Mesodermal cell (in vitro differentiated cells): ENCODE results near the gene USP47.

Experiments
- H3K27ac ChIP-seq: 2 replicates; pipeline ENCODE4 v1.7.0; 2013; ENCODE audit warnings: mild to moderate bottlenecking, low read depth, low read length, moderate library complexity; ENCODE audit not compliant: severe bottlenecking
- H3K36me3 ChIP-seq: 2 replicates; pipeline ENCODE4 v1.7.1; 2013; ENCODE audit warnings: mild to moderate bottlenecking, low read length, moderate library complexity; ENCODE audit not compliant: control insufficient read depth, insufficient read depth
- H3K4me1 ChIP-seq: one replicate; pipeline ENCODE4 v1.7.1; 2013; ENCODE audit warnings: mild to moderate bottlenecking, low read length; ENCODE audit not compliant: insufficient read depth, control insufficient read depth, poor library complexity, severe bottlenecking
- H3K4me3 ChIP-seq: 2 replicates; pipeline ENCODE4 v1.7.0; 2013; ENCODE audit warnings: low read length, control low read depth, mild to moderate bottlenecking; ENCODE audit not compliant: insufficient read depth, poor library complexity, severe bottlenecking; ENCODE audit errors: extremely low read depth
- H3K9me3 ChIP-seq: 2 replicates; pipeline ENCODE4 v1.7.1; 2013; ENCODE audit warnings: mild to moderate bottlenecking, low read length, moderate library complexity; ENCODE audit not compliant: control insufficient read depth
- WGBS, 2 experiments: methylation state at CpG; one replicate each; pipeline ENCODE4 v1.1.5; 2013; ENCODE audit warnings: missing lambda C conversion rate in 2 of 2; ENCODE audit not compliant: insufficient coverage in 2 of 2; 5-methylcytosine and 5-hydroxymethylcytosine counted together

USP47 gene

DNA sequence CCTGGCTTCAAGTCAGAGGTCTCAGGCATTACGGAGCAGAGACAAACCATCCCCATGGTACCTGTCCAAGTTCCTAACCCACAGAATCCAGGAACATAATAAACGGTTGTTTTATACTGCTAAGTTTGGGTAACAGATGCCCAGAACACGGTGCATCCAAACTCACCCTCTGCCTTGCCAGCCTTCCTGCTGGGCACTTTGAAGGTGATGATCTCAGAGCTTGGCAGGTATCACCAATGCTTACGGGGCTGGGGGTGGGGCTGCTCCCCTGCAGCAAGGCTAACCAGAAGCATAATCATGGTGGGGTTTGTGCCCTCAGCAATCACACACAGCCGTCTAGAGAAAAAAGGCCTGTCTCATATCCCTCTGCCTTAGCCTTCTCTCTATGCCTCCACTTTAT, 139.6 kb downstream of the USP47 start:
- Histone ChIP-seq H3K4me3 (no peak overlapping the region), H3K4me1 (peaks cover 54% of the 10 kb centered on the region), H3K27ac (no peak overlapping the region), H3K36me3 (peaks cover 65% of the 10 kb centered on the region), H3K9me3 (peaks cover 10% of the 10 kb centered on the region)
- WGBS, 2 experiments = 78 to 100% methylated on average over 4 to 5 of the region's 5 CpGs

DNA sequence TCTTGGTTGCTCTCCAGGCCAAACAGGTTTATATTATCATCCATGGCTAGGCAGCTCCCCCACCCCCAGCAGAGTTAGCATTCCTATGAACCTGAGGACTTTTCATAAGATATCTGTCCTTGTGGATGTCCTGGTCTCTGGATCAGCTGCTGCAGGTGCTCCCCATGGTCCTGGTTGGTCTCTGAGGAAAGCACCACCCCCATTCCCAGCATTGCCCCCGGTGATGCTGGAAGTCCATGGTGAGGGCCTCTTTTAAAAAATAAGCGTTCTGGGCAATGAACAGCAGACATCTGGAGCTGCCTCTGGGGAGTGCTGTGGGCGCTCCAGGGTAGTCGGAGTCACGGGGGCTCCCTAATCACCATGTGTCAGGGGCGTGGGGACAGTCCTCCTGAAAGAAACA, 140.1 kb downstream of the USP47 start:
- Histone ChIP-seq H3K36me3 (peaks cover 66% of the 10 kb centered on the region), H3K9me3 (peaks cover 10% of the 10 kb centered on the region), H3K27ac (no peak overlapping the region), H3K4me3 (no peak overlapping the region), H3K4me1 (peaks cover 50% of the 10 kb centered on the region)
- WGBS, 2 experiments = 100% methylated on average over 2 to 6 of the region's 6 CpGs

DNA sequence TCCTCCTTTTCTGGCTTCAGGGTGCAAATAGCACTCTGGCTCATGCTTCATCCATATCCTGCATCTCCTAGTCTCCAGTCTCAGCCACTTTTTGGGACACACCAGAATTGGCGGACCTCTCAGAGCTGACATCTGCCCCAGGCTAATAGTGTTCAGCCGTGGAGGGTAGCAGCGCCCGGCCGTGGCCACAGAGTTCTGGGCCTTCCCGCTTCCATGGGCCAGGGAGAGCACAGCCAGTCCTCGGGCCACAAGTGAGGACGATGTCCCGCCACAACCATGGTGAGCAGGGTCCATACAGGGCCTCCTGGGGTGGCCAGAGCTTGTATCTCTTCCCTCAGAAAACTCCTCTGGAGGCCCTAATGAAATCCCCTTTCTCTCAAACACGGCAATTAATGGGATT, 140.7 kb downstream of the USP47 start:
- H3K27ac ChIP-seq = no peak overlapping the region
- peaks cover 50% of the 10 kb centered on the region for H3K4me1 ChIP-seq
- H3K36me3 ChIP-seq = peaks cover 72% of the 10 kb centered on the region
- 96 to 100% methylated on average over 10 of the region's 10 CpGs for WGBS, 2 experiments
- H3K4me3 ChIP-seq = no peak overlapping the region
- H3K9me3 ChIP-seq = peaks cover 10% of the 10 kb centered on the region

DNA sequence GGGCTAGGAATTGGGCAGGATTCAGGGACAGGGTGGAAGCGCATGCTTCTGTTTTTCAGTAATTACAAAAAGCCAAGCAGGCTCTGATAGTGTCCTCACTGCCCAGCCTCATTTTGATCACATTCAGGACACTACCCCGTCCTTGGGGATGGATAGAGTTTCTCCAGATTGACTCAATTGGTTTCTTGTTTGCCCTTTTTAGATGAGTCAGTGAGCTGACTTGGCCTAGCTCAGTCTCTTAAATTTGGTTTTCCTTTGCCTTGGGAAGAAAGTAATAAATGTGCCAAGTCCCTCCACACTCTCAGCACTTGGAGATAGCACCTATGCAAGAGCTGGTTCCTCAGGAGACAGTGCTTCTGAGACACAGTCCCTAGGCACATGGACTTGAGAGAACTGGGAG, 141.2 kb downstream of the USP47 start:
- H3K4me3 ChIP-seq = no peak overlapping the region
- H3K36me3 ChIP-seq = peaks cover 75% of the 10 kb centered on the region
- peaks cover 10% of the 10 kb centered on the region for H3K9me3 ChIP-seq
- WGBS, 2 experiments = 100% methylated on average over 1 of the region's 2 CpGs; no CpG with 5 or more reads in 1 of the 2 experiments
- H3K4me1 ChIP-seq = peaks cover 47% of the 10 kb centered on the region
- H3K27ac ChIP-seq = no peak overlapping the region

DNA sequence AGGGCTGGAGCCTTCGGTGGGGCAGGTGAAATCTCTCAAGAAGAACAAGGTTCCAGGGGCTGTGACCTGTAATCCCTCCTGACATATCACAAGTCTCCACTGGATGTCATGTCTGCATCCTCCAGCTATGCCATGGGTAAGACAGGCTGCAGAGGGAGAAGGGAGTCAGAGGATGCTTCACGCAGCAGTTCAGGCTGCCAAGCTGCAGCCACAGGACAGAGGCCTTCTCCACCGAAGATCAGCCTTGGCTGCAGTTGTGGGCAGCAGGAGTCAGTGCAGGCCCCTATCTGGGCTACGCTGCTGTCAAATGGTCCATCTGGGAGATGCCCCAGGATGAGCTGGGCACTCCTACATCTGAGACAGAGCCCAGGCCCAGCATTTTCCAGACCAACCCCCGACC, 141.7 kb downstream of the USP47 start:
- 80 to 85% methylated on average over 5 of the region's 5 CpGs for WGBS, 2 experiments
- peaks cover 50% of the 10 kb centered on the region for H3K4me1 ChIP-seq

DNA sequence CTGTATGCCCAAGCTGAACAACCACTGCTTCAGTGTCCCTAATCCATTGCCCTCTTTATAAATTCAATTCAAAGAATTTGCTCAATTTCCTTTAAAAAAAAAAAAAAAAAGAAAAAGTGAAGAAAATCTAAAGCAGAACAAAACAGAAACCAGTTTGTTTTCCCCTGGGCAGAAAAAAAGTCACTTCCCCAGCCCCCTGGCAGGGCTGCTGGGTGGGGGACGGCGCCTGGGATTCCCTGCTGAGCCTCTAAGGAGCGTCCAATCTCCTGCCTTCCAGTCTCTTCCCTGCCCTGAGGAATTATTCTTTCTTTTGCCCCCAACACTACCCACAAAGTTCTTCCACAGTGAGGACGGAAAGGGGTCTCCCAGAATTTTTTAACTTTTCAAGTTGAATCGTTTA, 142.8 kb downstream of the USP47 start:
- H3K4me1 ChIP-seq = peaks cover 48% of the 10 kb centered on the region
- WGBS, 2 experiments = 71 to 83% methylated on average over 1 to 5 of the region's 5 CpGs
- H3K4me3 ChIP-seq = no peak overlapping the region
- H3K27ac ChIP-seq = no peak overlapping the region
- H3K36me3 ChIP-seq = peaks cover 75% of the 10 kb centered on the region
- H3K9me3 ChIP-seq = peaks cover 10% of the 10 kb centered on the region

More for the DNA sequence above, 141.7 kb downstream of the USP47 start:
- no peak overlapping the region for H3K4me3 ChIP-seq
- H3K27ac ChIP-seq = no peak overlapping the region
- peaks cover 10% of the 10 kb centered on the region for H3K9me3 ChIP-seq
- peaks cover 75% of the 10 kb centered on the region for H3K36me3 ChIP-seq

DNA sequence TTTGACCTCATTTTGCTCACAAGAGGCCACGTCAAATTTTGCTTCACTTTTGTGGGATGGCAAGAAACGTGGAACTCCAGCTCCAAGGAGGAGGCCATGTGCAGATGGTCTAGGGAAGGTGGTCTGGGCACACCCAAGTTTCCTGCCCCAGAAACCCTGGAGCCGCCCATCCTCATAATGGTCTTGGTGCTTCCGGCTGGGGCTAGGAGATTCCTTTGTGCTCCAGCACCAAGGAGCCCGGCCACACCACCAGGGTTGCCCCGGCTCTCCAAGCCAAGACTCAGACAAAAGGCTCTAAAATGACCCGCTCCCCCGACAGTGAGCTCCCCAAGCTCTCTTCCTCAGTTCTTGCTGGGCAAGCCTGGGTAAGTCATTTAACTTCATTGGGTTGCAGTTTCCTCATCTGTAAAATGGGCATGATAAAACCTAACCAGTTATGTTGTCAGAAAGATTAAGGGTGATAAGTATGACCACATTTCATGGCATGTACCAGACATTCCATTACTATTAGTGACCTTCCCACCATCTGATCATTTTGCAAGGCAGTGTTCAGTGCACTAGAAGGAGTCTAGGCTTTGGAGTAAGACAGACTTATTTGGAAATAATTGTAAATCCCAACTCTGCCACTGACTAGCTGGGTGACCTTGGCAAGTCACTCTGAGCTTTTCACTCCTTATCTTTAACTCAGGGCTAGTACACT, 143.4 kb downstream of the USP47 start:
- H3K27ac ChIP-seq = peak overlapping the region; percentile 57
- no peak overlapping the region for H3K4me3 ChIP-seq
- peaks cover 10% of the 10 kb centered on the region for H3K9me3 ChIP-seq
- 90 to 93% methylated on average over 7 to 8 of the region's 8 CpGs for WGBS, 2 experiments
- H3K36me3 ChIP-seq = peaks cover 78% of the 10 kb centered on the region
- H3K4me1 ChIP-seq = peaks cover 46% of the 10 kb centered on the region

DNA sequence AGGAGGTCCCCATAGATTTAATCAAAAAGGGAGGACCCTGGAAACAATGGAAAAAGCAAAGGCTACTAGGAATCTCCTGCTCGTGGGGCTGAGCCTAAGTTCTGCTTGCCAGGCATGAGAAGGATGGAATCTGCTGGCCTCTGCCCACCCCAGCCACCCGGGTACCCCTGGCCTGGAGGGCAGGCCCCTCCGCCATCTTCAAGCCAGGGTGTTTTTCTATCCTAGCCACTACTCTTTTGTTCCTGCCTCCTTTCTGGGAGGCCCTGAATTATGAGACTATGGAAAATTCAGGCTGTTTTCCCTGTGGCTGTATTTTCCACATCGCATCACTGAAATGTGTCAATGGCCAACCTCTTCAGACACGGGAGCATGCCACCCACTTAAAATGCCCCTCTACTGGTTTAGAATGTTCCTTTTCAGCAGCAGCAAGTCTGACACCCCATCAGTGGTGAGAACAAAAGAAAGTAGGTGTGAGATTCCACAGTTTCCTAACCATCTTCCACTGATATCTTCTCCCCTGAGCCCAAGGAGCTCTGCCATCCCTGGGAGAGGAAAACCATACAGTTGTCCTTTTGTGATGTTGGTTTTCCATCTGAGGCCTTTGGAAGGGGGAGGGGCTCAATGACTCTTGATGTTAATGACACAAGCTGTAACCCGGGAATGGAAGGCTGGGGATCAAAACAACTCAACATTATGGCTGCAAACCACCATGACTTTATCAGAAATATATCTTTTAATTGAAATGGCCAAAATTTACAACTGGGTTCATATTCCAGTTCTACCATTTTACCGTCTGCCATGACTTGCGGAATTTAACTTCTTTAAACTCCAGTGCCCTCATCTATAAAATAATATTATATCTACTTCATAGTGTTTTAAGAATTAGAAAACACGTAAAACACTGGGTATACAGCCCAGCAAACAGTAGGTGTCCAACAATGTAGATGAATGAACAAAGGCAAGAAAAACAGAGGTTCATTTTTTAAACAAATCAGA, 144.5 kb downstream of the USP47 start:
- peaks cover 86% of the 10 kb centered on the region for H3K36me3 ChIP-seq
- 76 to 92% methylated on average over 3 of the region's 9 CpGs for WGBS, 2 experiments
- H3K27ac ChIP-seq = peak overlapping the region; percentile 57
- H3K4me1 ChIP-seq = peaks cover 39% of the 10 kb centered on the region
- peaks cover 8% of the 10 kb centered on the region for H3K9me3 ChIP-seq
- H3K4me3 ChIP-seq = no peak overlapping the region

DNA sequence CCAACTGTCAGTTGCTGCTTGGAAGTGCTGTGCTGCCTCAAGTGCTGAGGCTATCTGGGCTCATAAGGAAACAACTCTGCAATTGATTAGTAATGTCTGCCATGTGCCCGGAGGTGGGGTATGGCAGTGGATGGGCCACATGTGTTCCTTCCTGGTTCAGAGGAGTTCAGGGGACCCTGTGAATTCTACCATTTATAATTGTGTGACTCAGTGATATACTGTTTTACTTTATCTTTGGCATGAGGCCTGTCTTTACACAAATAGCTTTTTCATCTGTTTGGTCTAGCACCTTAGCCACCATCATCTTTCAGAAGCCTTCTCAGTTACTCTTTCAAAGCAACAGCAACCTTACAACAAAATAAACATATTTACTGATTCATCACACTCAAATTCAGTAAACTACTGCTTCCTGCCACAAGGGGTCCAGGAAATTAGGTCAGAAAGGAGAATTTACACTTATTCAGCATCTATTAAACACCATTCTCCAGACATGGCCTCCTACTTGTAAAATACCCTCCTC, 145.8 kb downstream of the USP47 start:
- WGBS, 2 experiments = 100% methylated on average over 1 of the region's 1 CpG; no CpG with 5 or more reads in 1 of the 2 experiments
- Histone ChIP-seq H3K36me3 (peaks cover 74% of the 10 kb centered on the region), H3K4me3 (no peak overlapping the region), H3K27ac (peak overlapping the region; percentile 10), H3K4me1 (peaks cover 52% of the 10 kb centered on the region), H3K9me3 (no peaks in the 10 kb centered on the region)

DNA sequence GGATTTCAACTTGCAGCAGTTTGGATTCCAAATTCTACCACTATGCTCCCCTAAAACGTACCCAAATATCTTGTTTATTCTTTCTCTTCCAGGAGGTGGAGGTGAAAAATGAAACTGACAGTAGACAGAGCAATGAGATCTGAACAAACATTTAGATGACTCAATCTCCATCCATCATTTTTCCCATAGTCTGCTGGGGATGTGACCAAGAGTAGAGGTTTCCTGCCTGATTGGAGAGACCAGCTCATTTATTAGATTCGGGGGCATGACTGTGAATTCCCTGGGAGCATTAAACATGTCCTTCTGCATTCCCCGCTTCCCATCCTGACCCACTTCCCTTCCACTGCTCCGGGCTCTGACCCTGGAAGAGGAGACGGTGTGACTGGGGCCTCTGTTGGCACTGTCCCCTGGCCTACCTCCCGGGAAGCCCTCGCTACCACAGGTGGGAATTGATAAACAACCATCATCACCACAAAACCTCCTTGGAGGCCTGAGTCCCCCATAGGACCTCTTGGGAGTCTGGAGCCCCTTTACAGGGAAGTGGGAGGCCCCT, 146.4 kb downstream of the USP47 start:
- no peak overlapping the region for H3K4me3 ChIP-seq
- 67 to 70% methylated on average over 2 to 3 of the region's 7 CpGs for WGBS, 2 experiments
- H3K4me1 ChIP-seq = peaks cover 57% of the 10 kb centered on the region
- H3K36me3 ChIP-seq = peaks cover 69% of the 10 kb centered on the region
- no peaks in the 10 kb centered on the region for H3K9me3 ChIP-seq
- peak overlapping the region; percentile 50 for H3K27ac ChIP-seq
